CD4-positive, alpha-beta T cell treated with Interleukin-4 for 1 hour (primary cell): ENCODE results near the gene ING3.
A peak's percentile ranks its signal among the peaks of the same experiment; 100 is the strongest.
"Not testable (repeated sequence)": the region's sequence is repeated elsewhere in the genome, so short reads cannot be mapped to it uniquely, and the experiment has no call there.

Experiments used
- DNase-seq, 2 donors: peaks; one replicate each; pipeline ENCODE4 v3.0.0-alpha.2; 2020 to 2022

The ING3 gene

DNA sequence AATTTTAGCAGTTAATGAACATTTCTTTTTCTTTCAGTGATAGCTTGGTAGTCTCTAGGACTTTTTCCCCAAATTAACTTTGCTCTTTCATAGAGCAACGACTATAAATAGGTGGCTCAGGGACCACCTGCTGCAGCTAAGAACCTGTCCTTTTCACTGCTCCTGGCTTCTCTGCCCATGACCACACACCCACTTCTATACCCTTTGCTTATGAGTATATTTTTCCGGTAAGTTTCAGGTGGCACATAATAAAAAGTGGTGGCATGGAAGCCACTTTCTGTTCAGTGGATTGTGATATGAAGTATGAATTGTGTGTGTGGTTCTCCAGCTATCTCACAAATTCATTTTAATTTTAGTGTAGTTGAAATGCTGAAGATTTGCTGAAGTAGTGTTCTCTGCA is 1.2 kb downstream of the ING3 start:
- DNase-seq = peak in 1 of 2 donors; percentile 9

DNA sequence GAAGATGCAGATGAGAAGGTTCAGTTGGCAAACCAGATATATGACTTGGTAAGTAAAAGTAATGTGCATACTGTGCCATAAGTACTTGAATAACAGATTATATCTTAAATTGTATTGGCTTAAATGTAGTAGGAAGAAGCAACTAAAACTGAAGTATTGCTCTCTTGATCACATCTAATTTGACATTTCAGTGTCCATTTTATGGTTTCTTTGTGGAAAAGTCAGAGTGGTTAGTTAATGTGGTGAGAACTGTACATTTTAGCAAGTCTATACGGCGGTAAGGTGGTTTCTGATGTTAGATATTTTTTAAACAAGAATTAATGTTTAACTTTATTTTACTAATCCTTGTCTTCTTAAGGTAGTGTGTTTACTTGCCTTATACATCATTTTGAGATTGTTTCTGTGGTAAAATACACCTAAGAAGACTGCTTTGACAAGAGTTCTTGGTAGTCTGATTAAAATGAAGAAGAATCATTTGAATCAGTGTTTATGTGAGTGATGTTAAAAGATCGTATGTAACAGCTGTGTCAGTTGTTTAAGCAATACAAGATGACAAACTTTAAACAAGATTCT is 5.1 kb downstream of the ING3 start:
- DNase-seq = no peak

DNA sequence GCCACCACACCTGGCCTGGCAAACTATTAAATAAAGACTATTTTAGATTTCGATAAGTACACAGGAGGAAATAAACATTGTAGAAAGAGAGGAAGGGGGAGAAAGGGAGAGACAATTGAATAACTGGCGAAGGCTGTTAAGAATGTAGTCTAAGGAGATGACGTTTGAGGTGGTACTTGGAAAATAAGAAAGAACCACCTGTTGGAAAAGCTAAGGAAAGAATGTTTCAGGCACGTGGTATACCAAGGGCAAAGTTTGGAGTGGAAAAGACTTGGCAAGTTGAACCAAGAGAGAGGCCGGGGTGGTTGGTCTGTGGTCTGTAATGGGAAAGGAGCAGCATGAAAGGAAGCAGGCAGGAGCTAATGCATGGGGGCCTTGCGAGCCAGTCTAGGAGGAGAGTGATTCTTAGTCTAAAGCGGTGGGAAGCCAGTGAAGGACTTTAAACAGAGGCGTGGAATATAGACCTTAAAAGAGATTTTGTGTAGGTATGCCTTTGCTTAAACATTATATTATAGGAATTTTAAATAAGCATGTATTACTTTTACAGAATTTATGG is 9.4 kb downstream of the ING3 start:
- no peak for DNase-seq

DNA sequence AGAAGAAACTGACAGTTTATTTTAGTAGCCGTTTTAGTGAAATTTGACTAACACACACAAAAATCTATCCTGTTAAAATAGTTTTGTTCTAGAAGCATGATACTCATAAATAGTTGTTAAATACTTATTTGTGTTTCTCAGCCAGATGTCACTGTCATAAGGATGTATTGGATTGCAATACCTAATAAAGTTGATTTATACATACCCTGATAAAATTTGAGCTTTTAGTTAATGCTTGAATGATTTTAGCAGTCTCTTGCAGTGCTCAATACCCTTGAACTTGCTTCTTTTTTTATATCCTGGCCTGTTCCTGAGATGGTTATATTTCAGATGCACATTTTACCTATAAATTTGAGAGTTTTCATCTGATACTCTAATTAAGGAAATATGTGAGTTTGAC is 10.1 kb downstream of the ING3 start:
- no peak for DNase-seq

DNA sequence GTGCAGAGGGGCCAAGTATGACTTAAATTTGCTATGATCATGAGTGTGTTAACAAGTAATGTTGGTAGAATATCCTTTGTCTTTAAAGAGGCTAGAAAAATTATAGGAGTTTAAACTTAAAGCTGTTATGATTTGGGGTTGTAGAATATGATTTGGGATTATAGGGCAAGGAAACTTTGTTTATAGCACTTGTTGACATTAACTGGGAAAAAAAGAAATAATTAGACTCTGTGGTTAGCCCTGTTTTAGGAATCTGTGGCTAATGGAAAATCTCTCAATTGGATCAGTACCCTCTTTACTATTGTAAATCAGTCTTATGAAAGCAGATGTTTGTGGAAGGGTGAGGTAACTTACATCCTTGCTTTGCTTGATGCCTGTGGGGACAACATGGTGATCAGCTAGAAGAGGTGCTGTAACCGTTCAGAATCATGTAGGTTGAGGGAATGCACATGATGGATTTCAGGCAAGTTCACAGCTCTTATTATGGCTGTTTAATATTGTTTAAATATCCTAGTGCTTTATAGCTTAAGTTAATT is 11.1 kb downstream of the ING3 start:
- DNase-seq = no peak

DNA sequence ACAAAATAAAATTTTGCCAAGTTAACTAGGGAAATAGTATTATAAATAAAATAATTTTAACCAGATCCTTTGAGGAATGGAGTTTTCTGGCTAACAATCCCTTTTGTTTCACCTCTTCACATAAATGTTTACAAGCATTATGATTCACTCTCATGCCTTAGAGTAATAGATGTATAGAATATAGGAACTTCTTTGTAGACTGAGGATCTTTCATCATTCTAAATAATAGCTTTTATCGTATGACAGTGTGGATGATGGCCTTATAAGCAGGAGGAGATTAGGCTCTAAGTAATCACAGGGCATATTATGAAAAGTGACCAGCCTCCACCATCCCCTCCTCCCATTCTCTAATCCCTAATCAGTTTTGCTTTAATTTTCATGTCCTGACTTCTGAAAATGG is 13.5 kb downstream of the ING3 start:
- no peak for DNase-seq

DNA sequence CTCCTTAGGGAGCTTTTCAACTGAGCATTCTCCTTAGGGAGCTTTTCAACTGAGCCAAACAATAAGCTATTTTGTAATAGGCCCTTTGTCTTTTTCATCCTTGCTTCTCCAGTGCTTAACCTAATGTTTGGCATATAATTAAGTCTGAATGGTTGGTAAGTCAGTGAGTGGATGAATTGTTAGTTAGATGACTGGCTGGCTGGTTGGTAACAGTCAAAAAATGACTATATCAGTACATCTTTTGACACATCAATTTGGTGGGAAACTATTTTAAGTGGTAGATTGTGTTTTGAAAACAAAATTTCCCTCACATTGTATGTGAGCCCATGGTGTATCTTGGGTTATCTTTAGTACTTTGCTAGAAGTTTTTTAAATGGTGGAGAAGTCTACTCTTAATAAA is 16.4 kb downstream of the ING3 start:
- DNase-seq = no peak

DNA sequence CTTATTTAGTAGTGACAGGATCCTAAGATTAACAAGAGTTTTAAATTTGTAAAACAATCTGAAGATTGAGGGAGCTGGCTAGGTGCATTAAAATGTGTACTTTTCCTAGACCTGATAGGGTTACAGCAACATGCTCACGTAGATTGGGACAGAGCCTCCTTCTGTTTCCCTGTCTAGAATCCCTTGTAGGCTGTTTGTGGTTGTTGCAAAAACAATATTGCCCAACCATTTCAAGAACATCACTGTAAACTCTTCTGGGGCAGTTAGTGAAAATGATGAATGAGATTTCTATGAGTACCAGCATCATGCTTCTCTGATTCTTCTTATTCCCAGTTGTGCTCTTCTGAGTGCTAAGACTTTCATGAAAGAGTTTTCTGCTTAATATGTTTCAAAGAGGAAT is 23.3 kb downstream of the ING3 start:
- DNase-seq = no peak

DNA sequence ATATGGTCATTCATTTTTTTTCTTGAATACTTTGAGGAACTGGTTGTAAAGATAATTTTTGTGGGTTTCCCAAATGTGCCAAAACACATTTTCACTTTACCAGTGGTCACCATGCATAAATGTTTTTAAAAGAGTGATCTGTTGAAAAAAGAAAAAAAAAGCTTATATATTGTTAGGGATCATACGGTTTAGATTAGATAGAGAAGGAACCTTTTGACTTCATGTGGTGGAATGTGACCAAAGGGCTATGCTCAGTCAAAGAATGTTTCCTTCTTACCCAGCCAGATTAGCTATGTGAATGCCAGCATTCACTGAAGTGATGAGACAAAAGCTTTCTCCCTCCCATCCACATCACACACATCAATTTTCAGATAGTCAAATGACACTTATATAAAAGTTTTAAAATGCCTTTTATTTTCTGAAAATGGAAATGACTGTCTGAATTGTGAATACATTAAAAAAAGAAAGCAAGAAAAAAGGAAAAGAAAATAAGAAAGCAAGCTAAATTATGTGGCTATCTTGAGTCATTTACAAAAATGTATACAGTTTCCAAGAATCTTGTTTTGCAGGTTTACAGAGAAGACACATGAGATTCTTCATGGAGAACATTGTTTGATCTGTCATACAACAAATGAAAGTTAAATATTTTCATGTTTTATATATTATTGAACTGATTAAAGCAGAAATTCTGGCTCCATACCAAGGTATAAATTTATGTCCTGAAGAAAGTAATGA is 29.4 kb downstream of the ING3 start:
- no peak for DNase-seq

DNA sequence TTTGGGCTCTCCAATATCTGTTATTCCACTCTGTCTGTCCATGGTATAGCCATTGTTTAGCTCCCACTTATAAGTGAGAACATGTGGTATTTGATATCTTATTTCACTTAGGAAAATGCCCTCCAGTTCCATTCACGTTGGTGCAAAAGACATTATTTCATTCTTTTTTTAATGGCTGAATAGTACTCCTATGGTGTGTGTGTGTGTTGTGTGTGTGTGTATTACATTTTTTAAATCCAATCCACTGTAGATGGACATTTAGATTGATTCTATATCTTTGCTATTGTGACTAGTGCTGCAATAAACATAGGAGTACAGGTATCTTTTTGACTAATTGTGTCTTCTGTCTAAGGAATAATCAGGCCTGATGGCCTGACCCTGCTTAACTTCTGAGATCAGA is 30.5 kb downstream of the ING3 start:
- DNase-seq = no peak

DNA sequence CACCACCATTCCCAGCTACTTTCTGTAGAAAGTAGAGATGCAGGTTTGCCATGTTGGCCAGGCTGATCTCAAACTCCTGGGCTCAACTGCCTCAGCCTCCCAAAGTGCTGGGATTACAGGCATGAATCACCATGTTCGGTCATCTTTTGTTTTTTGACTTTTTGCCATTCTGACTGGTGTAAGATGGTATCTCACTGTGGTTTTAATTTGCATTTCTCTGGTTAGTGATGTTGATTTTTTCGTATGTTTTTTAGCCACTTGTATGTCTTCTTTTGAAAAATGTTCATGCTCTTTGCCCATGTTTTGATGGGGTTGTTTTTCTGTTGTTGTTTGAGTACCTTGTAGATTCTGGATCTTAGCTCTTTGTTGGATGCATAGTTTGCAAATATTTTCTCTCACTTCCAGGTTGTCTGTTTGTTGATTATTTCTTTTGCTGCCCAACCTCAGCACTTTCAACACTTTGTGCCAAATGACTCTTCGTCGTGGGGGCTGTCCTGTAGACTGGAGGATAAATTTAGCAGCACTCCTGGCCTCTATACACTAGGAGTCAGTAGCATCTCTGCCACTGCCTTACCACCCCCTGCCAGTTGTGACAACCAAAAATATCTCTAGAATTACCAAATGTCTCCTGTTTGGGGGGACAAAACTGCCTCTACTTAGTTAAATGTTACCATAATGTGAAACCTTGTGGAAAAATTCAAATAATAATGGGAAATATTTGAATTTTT is 31.5 kb downstream of the ING3 start:
- DNase-seq = no peak

DNA sequence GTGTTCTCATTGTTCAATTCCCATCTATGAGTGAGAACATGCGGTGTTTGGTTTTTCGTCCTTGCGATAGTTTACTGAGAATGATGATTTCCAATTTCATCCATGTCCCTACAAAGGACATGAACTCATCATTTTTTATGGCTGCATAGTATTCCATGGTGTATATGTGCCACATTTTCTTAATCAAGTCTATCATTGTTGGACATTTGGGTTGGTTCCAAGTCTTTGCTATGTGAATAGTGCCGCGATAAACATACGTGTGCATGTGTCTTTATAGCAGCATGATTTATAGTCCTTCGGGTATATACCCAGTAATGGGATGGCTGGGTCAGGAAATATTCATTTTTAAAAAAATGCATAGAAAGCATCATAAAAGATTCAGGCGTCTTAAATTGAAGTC is 33.0 kb downstream of the ING3 start:
- DNase-seq = not testable (repeated sequence)

DNA sequence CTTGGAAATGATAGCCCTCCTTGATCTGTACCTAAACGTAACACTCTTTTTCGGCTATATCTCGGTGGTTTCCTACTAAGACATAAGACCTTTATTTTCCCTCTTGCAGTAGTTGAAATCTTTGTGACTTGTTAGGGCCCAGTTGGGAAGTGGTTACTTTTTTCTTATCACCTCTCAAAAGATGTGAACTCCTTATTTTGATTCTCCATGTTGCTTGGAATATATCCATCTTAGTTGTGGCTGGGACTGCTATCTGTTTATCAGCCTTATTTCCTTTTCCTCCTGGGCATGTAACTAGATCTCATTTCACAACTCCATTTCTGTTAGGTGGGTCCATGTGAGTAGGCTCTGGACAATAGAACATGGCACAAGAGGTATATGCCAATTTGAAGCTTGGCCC is 33.8 kb downstream of the ING3 start:
- DNase-seq = no peak

DNA sequence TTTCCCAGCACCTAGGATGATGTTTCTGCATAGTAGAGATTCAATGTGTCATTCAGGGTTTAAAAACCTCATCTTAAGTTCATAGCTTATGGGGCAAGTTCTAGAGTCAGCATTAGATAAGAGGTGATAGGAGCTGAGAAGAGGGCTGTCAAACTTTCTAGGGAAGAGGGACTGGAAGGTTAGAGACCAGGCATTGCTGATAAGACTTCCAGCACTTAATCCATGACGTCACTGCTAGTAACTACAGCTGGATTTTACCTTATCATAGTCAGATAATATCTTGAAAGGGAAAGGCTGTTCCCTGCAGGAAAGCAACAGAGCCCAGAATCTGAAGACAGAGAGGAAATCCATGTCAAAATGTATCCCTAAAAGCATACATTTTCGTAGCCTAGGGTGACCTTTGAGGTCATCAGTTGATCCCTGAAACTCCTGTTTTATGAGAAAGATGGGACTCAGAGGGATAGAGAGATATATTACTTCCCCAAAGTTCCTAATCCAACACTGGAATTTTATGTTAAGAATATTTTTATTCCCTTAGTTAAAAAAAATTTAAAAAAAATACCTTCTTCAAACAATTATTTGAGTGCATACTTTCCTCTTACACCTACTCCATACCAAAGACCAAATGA is 34.7 kb downstream of the ING3 start:
- DNase-seq = no peak

DNA sequence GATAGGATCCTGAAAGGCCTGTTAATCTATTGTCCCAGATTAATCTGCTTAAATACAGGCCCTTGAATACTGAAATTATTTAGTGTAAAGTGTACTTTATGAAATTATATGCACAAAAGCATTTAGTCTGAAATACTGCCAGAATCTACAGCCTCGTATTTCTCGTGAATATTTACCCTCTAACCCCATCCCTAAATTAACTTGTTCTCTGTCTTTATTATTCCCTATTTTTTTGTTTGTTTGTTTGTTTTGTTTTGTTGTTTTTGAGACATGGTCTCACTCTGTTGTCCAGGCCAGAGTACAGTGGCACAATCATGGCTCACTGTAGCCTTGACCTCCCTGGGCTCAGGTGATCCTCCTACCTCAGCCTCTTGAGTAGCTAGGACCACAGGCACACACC is 35.3 kb downstream of the ING3 start:
- no peak for DNase-seq

DNA sequence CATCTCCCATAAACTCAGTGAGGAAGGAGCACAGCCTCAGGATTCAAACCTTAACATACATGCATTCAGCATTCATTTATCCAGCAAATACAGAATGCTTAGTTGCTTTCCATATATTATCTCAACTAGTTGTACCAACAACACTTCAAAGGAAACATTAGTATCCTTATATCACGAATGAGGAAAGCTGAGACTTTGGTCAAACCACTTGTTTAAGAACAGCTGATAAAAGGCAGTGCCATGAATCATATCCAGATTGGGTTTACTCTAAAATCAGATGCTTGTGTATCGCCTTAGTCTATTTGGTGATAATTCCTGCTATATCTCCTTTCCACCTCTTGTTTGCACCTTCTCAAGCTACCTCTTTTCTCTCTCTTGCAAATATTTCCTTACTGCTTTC is 36.1 kb downstream of the ING3 start:
- DNase-seq = no peak

DNA sequence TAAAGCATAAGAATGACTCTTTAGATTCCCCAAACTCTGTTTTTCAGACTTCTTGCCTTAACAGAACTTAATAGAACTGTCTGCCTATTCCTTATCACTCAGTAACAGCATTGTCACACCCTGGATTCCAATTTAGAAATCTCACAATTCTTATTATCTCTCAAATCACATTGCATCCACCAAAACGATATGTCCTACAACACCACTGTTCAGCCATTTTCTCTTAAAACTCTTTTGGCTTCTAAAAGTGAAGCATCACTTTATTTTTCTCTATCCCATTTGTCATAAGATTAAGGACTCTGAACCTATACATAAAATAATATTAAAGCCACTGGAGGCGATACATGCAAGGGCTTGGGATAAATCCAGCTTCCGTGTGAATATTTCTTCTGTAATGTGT is 36.7 kb downstream of the ING3 start:
- no peak for DNase-seq

DNA sequence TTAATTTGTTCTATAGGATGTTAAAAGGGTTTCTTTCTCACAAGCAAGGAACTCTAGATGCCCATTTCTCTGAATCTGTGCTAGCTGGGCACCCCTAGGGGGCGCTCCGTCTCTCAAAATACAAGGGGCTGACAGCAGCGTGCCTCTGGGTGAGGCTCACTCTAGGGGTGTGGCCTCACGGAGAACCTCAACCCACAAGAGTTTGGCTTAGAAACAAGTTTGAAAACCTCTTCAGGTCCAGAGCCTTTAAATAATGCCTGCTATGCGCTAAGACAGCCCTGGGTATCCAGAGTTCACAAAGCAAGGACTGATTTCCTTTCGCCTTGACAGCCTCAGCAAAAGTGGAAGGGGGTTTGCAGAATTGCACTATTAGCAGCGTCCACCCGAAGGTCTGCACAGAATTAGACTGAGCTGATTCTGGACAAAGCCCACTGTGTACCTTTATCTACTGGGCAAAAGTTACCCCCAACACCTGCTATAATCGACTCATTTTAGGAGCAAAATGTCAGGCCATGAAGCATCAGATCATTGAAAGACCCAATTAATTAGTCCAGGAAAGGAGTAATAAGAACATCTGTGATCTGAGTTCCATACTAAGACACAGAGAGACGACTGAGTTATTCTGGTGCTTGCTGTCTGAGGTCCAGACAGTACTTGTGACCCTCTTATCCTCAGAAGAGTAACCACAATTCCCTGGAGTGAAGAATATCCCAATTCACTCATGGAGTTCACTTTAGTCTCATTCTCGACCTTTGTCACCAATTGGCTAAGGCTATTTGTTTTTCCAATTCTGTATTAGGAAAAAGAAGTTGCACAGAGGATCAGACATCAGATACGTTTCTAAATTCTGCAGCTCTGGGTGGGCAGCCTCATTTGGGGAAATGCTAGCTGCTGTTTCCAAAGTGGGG is 37.4 kb downstream of the ING3 start:
- peak; percentile 87 to 89 for DNase-seq

DNA sequence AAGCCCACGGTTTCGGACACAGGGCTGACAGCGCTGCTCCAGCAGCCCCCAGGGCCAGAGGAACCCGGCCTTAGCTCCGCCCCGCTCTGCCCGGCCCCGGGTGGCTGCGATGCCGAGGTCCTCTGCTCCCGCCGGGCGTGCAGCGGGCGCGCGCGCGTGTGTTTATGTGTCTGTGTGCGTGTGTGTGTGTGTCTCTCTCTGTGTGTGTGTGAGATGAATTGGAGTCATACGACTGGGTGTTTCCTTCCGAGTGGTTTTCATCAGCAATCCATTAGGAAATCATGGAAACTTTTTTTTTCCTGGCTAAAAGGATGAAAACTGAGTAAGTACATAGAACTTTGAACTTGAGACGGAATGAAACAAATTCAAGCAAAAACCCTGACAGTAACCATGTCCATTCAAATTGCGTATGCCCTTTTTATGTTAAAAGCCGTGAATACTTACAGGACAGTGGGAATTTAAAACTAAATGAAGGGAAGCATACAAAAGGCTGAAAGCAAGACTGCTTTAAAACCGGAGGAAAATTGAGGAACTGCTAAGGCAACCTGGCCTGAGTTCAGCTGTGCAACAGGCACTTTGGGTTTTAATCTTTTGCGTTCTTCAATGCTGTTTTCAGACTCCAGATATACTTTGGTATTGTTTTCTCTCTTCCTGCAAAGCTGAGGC is 38.1 kb downstream of the ING3 start, which contains the start of gene CPED1:
Gene CPED1 (plus strand): TSS at position 121 of the 666 bp plus-strand sequence. CDS start 911 bp downstream, outside the sequence.
- DNase-seq = peak; percentile 15 to 36

DNA sequence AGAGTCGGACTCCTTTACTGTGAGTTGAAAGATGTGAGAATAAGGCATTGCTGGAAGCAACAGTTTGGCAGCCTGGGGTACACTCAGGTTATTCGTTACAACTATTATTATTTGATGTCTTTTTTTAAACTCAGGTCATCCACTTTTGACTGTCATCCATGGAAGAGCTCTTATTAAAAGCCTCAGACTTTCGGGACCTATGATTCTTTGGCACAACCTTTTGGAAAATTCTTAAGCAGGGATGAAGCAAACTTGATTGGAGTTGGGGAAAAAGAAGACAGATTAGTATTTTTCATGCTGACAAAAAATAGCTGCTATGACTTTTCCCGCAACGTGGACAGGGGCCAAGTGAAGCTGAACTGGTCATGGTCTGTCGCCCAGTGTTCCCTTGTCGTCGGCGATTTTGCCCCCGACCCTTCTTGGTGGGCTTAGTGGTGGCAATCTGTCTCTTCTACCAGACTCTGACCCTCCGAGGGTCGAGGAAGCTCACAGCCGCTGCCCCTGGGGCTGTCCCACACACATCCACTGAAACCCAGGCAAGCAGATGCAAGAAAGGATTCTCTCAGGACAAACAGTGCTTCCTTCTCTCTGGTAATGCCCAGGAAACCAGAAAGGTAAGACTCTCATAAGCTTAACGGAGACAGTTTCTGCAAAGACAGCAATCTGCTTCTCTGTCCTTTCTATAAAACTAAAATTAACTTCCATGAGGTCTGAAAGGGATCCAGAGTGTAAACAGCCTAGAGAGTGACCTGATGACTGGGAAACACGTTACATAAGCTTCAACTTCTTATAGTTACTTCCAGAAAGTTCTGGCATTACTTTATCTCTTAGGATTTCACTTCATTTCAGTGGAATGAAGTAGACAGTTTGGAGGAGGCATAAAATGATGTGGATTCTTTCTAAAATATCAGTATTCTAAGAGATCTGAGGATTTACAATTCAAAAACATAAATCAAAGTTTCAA is 39.0 kb downstream of the ING3 start:
- DNase-seq = no peak
